Eye (tissue), 1 donor: ENCODE measurements around the gene CRYGS.
A peak's percentile ranks its signal among the peaks of the same experiment; 100 is the strongest.
"Not testable (repeated sequence)": the region's sequence is repeated elsewhere in the genome, so short reads cannot be mapped to it uniquely, and the experiment has no call there.

Experiments
- DNase-seq: peaks from one replicate; pipeline ENCODE4 v3.0.0-alpha.2; 2015

CRYGS gene

GRCh38 chr3:186515125-186515524, 29.1 kb downstream of the CRYGS start:
- DNase-seq, result no peak

- no peak for DNase-seq
These were observed 29.7 kb downstream of the CRYGS start for GRCh38 chr3:186514296-186515002.

GRCh38 chr3:186513386-186513785, 30.8 kb downstream of the CRYGS start:
- no peak for DNase-seq

- no peak for DNase-seq
These were observed 31.4 kb downstream of the CRYGS start for GRCh38 chr3:186512570-186513302.

- no peak for DNase-seq
These were observed 32.5 kb downstream of the CRYGS start for GRCh38 chr3:186511702-186512101.

GRCh38 chr3:186511245-186511644, 32.9 kb downstream of the CRYGS start:
- no peak for DNase-seq

- no peak for DNase-seq
These were observed 33.7 kb downstream of the CRYGS start for GRCh38 chr3:186510374-186511079.

- no peak for DNase-seq
These were observed 34.8 kb downstream of the CRYGS start for GRCh38 chr3:186509423-186509822.

GRCh38 chr3:186506857-186507256, 37.3 kb downstream of the CRYGS start:
- DNase-seq, result no peak

GRCh38 chr3:186506191-186506739, 37.9 kb downstream of the CRYGS start:
- DNase-seq, result no peak

GRCh38 chr3:186502966-186503712, 41.0 kb downstream of the CRYGS start:
- no peak for DNase-seq

- no peak for DNase-seq
These were observed 41.8 kb downstream of the CRYGS start for GRCh38 chr3:186502138-186502948.

- not testable (repeated sequence) for DNase-seq
These were observed 44.2 kb downstream of the CRYGS start for GRCh38 chr3:186499949-186500348.

GRCh38 chr3:186498022-186498421, 46.2 kb downstream of the CRYGS start:
- not testable (repeated sequence) for DNase-seq

- DNase-seq, result no peak
These were observed 46.6 kb downstream of the CRYGS start for GRCh38 chr3:186497608-186498007.

- DNase-seq, result no peak
These were observed 47.5 kb downstream of the CRYGS start for GRCh38 chr3:186496635-186497034.

GRCh38 chr3:186496016-186496415, 48.2 kb downstream of the CRYGS start:
- DNase-seq, result no peak

- peak; percentile 8 for DNase-seq
These were observed 50.5 kb downstream of the CRYGS start for GRCh38 chr3:186493525-186494255.

- DNase-seq, result no peak
These were observed 51.7 kb downstream of the CRYGS start for GRCh38 chr3:186492385-186492984.

- no peak for DNase-seq
These were observed 54.7 kb downstream of the CRYGS start for GRCh38 chr3:186489507-186489906.
